Neural cell (in vitro differentiated cells): ENCODE results near the gene ARMC2. TPM values are rescaled to one million over a fixed set of nuclear protein-coding genes. Genes with fewer than 3 reads are reported as not detected.

Experiments
- H2AFZ ChIP-seq: fragments of 200-600, 300-800 bp; sonication (generic), shearing (Covaris generic); 2 replicates; pipeline ENCODE4 v1.6.0; 2014; ENCODE audit warnings: low read depth, mild to moderate bottlenecking, antibody characterized with exemption, low read length, moderate library complexity
- H3F3A ChIP-seq: fragments of 200-600 bp; shearing (Covaris generic); 2 replicates; pipeline ENCODE4 v1.6.1; 2016; ENCODE audit warnings: mild to moderate bottlenecking, moderate library complexity, mixed read lengths, antibody characterized with exemption, low read length; ENCODE audit not compliant: insufficient read depth, poor library complexity, severe bottlenecking
- H3K27ac ChIP-seq: fragments of 200-600, 300-800 bp; sonication (generic), shearing (Covaris generic); 2 replicates; pipeline ENCODE4 v1.5.1; 2014; ENCODE audit warnings: mild to moderate bottlenecking, low read length, moderate library complexity
- H3K27me3 ChIP-seq: fragments of 300-800, 200-600 bp; sonication (generic), shearing (Covaris generic); 2 replicates; pipeline ENCODE4 v1.6.0; 2014; ENCODE audit warnings: mild to moderate bottlenecking, low read depth, low read length, moderate library complexity; ENCODE audit not compliant: insufficient read depth
- H3K36me3 ChIP-seq: fragments of 300-800, 200-600 bp; sonication (generic), shearing (Covaris generic); 2 replicates; pipeline ENCODE4 v1.5.1; 2014; ENCODE audit warnings: mild to moderate bottlenecking, antibody characterized with exemption, low read length, moderate library complexity; ENCODE audit not compliant: insufficient read depth
- H3K4me2 ChIP-seq: fragments of 300-800, 200-600 bp; sonication (generic), shearing (Covaris generic); 2 replicates; pipeline ENCODE4 v1.6.0; 2014; ENCODE audit warnings: mild to moderate bottlenecking, low read length
- H3K4me3 ChIP-seq: fragments of 300-800, 200-600 bp; sonication (generic), shearing (Covaris generic); 2 replicates; pipeline ENCODE4 v1.5.1; 2014; ENCODE audit warnings: mild to moderate bottlenecking, low read length, moderate library complexity
- H3K79me2 ChIP-seq: fragments of 200-600 bp; shearing (Covaris generic); replicated peaks from 2 replicates; pipeline ENCODE4 v1.6.0; 2014; ENCODE audit warnings: mild to moderate bottlenecking, low read length, moderate library complexity; ENCODE audit not compliant: insufficient read depth
- H3K9ac ChIP-seq: fragments of 300-800, 200-600 bp; sonication (generic), shearing (Covaris generic); 2 replicates; pipeline ENCODE4 v1.6.1; 2016; ENCODE audit warnings: mild to moderate bottlenecking, low read length, mixed read lengths
- H3K9me2 ChIP-seq: fragments of 200-600 bp; shearing (Covaris generic); 2 replicates; pipeline ENCODE4 v1.6.1; 2016; ENCODE audit warnings: mild to moderate bottlenecking, low read length, mixed read lengths; ENCODE audit not compliant: insufficient read depth
- H3K9me3 ChIP-seq: fragments of 200-600, 300-800 bp; sonication (generic), shearing (Covaris generic); 2 replicates; pipeline ENCODE4 v1.6.1; 2016; ENCODE audit warnings: mild to moderate bottlenecking, mixed run types, low read length, moderate library complexity, mixed read lengths
- H4K20me1 ChIP-seq: fragments of 200-600 bp; shearing (Covaris generic); 2 replicates; pipeline ENCODE4 v1.6.1; 2016; ENCODE audit warnings: mild to moderate bottlenecking, mixed run types; ENCODE audit not compliant: insufficient read depth
- CTCF ChIP-seq: fragments of 450-650 bp; IDR thresholded peaks from 2 replicates; pipeline ENCODE4 v1.5.1; 2014; ENCODE audit warnings: antibody characterized with exemption, mild to moderate bottlenecking, moderate library complexity; ENCODE audit not compliant: poor library complexity, severe bottlenecking
- EP300 ChIP-seq: fragments of 450-650 bp; conservative IDR thresholded peaks from 2 replicates; pipeline ENCODE4 v1.6.1; 2014; ENCODE audit warnings: antibody characterized with exemption, mild to moderate bottlenecking, moderate library complexity; ENCODE audit not compliant: poor library complexity, severe bottlenecking
- EZH2 ChIP-seq: fragments of 200-600, 300-800 bp; shearing (Covaris generic), sonication (generic); IDR thresholded peaks from 2 replicates; pipeline ENCODE4 v1.6.1; 2014; ENCODE audit warnings: antibody characterized with exemption, low read length, borderline replicate concordance, mild to moderate bottlenecking; ENCODE audit not compliant: insufficient read depth, poor library complexity, severe bottlenecking
- MXI1 ChIP-seq: fragments of 450-650 bp; conservative IDR thresholded peaks from 2 replicates; pipeline ENCODE4 v1.6.1; 2014; ENCODE audit warnings: antibody characterized with exemption, mild to moderate bottlenecking; ENCODE audit not compliant: poor library complexity, severe bottlenecking
- POLR2AphosphoS5 ChIP-seq: IDR thresholded peaks from 2 replicates; pipeline ENCODE4 v1.6.1; 2012
- RAD21 ChIP-seq: fragments of 450-650 bp; conservative IDR thresholded peaks from 2 replicates; pipeline ENCODE4 v1.6.1; 2014; ENCODE audit warnings: antibody characterized with exemption, mild to moderate bottlenecking, moderate library complexity
- SMC3 ChIP-seq: fragments of 450-650 bp; conservative IDR thresholded peaks from 2 replicates; pipeline ENCODE4 v1.6.1; 2014; ENCODE audit warnings: antibody characterized with exemption, mild to moderate bottlenecking, moderate library complexity; ENCODE audit not compliant: poor library complexity
- TAF1 ChIP-seq: IDR thresholded peaks from 2 replicates; pipeline ENCODE4 v1.6.1; 2012; ENCODE audit warnings: low read depth
- polyA plus RNA-seq: library from polyadenylated mRNA; depleted of rRNA; stranded (reverse); fragments of >200 nt; gene quantifications from 2 replicates; pipeline ENCODE4 v1.2.3, GENCODE V29; 2014
- TF ChIP-seq, protein P1 (sequence below): IDR thresholded peaks from 2 replicates; pipeline ENCODE4 v1.6.1; 2012; ENCODE audit warnings: borderline replicate concordance

ARMC2 gene
- polyA plus RNA-seq, 1 donor from 2014 or later: 18.6 TPM

DNA sequence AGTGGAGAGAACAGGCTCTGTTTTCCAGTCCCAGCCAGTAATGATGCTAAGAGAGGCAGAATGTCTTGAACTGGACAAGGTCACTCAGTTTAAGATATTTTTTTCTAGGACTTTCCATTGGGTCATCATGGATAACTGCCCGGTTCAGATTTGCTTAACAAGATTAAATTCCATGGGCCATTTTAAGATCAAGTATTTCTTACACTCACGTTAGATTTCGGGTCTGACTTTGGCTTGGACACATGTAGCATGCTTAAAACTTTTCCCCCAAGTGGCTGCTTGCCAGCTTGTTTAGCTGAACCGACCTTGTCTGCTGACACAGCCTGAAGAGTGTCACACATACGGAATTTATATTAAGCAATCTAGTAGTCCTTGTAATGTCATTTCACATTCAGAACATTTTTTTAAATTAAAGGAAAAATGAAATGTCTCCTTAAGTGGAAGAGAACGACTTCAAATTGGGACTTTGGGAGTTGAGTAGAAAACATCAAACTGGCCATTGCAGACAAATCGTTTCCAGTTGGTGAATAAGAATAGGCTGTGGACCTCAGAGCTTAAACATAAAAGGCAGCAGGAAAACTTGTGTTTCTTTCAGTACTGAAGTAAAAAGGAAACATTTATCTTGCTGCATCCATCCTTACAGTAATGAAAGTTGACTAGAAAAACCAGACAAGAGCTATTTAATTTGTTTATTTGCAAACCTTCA is 29.0 kb downstream of the ARMC2 start:
- Histone ChIP-seq H3K27me3 (no peaks in the 10 kb centered on the region), H3K9me3 (no peaks in the 10 kb centered on the region), H2AFZ (no peak overlapping the region), H4K20me1 (no peaks in the 10 kb centered on the region), H3F3A (no peaks in the 10 kb centered on the region), H3K4me2 (no peak overlapping the region), H3K9ac (no peak overlapping the region), H3K27ac (no peak overlapping the region), H3K36me3 (peaks cover 7% of the 10 kb centered on the region), H3K79me2 (no peaks in the 10 kb centered on the region), H3K9me2 (no peaks in the 10 kb centered on the region), H3K4me3 (no peak overlapping the region)
- TF ChIP-seq POLR2AphosphoS5 (no peak), EZH2 (no peak), CTCF (no peak), MXI1 (no peak), RAD21 (no peak), TAF1 (no peak)

GRCh38 chr6:108878942-108879341 is 30.7 kb downstream of the ARMC2 start:
- TF ChIP-seq MXI1 (no peak), TAF1 (no peak), EZH2 (no peak), SMC3 (no peak), RAD21 (no peak), POLR2AphosphoS5 (no peak), CTCF (no peak), EP300 (no peak)
- TF ChIP-seq, protein P1, sequence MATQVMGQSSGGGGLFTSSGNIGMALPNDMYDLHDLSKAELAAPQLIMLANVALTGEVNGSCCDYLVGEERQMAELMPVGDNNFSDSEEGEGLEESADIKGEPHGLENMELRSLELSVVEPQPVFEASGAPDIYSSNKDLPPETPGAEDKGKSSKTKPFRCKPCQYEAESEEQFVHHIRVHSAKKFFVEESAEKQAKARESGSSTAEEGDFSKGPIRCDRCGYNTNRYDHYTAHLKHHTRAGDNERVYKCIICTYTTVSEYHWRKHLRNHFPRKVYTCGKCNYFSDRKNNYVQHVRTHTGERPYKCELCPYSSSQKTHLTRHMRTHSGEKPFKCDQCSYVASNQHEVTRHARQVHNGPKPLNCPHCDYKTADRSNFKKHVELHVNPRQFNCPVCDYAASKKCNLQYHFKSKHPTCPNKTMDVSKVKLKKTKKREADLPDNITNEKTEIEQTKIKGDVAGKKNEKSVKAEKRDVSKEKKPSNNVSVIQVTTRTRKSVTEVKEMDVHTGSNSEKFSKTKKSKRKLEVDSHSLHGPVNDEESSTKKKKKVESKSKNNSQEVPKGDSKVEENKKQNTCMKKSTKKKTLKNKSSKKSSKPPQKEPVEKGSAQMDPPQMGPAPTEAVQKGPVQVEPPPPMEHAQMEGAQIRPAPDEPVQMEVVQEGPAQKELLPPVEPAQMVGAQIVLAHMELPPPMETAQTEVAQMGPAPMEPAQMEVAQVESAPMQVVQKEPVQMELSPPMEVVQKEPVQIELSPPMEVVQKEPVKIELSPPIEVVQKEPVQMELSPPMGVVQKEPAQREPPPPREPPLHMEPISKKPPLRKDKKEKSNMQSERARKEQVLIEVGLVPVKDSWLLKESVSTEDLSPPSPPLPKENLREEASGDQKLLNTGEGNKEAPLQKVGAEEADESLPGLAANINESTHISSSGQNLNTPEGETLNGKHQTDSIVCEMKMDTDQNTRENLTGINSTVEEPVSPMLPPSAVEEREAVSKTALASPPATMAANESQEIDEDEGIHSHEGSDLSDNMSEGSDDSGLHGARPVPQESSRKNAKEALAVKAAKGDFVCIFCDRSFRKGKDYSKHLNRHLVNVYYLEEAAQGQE: no peak
- no peak overlapping the region for H3K27ac ChIP-seq
- H4K20me1 ChIP-seq: no peaks in the 10 kb centered on the region
- no peaks in the 10 kb centered on the region for H3F3A ChIP-seq
- H3K36me3 ChIP-seq: peaks cover 7% of the 10 kb centered on the region
- no peaks in the 10 kb centered on the region for H3K27me3 ChIP-seq
- H3K4me2 ChIP-seq: no peak overlapping the region
- no peak overlapping the region for H2AFZ ChIP-seq
- no peaks in the 10 kb centered on the region for H3K9me3 ChIP-seq
- H3K4me3 ChIP-seq: no peak overlapping the region
- no peak overlapping the region for H3K9ac ChIP-seq
- no peaks in the 10 kb centered on the region for H3K9me2 ChIP-seq
- no peaks in the 10 kb centered on the region for H3K79me2 ChIP-seq
